Neural cell (in vitro differentiated cells): ENCODE data around the gene IFFO2. TPM values are rescaled to one million over a fixed set of nuclear protein-coding genes. Genes with fewer than 3 reads are reported as not detected.

Source experiments
- H2AFZ ChIP-seq: fragments of 200-600, 300-800 bp; sonication (generic), shearing (Covaris generic); 2 replicates; pipeline ENCODE4 v1.6.0; 2014; ENCODE audit warnings: low read depth, mild to moderate bottlenecking, antibody characterized with exemption, low read length, moderate library complexity
- H3F3A ChIP-seq: fragments of 200-600 bp; shearing (Covaris generic); 2 replicates; pipeline ENCODE4 v1.6.1; 2016; ENCODE audit warnings: mild to moderate bottlenecking, moderate library complexity, mixed read lengths, antibody characterized with exemption, low read length; ENCODE audit not compliant: insufficient read depth, poor library complexity, severe bottlenecking
- H3K27ac ChIP-seq: fragments of 200-600, 300-800 bp; sonication (generic), shearing (Covaris generic); 2 replicates; pipeline ENCODE4 v1.5.1; 2014; ENCODE audit warnings: mild to moderate bottlenecking, low read length, moderate library complexity
- H3K27me3 ChIP-seq: fragments of 300-800, 200-600 bp; sonication (generic), shearing (Covaris generic); 2 replicates; pipeline ENCODE4 v1.6.0; 2014; ENCODE audit warnings: mild to moderate bottlenecking, low read depth, low read length, moderate library complexity; ENCODE audit not compliant: insufficient read depth
- H3K36me3 ChIP-seq: fragments of 300-800, 200-600 bp; sonication (generic), shearing (Covaris generic); 2 replicates; pipeline ENCODE4 v1.5.1; 2014; ENCODE audit warnings: mild to moderate bottlenecking, antibody characterized with exemption, low read length, moderate library complexity; ENCODE audit not compliant: insufficient read depth
- H3K4me2 ChIP-seq: fragments of 300-800, 200-600 bp; sonication (generic), shearing (Covaris generic); 2 replicates; pipeline ENCODE4 v1.6.0; 2014; ENCODE audit warnings: mild to moderate bottlenecking, low read length
- H3K4me3 ChIP-seq: fragments of 300-800, 200-600 bp; sonication (generic), shearing (Covaris generic); 2 replicates; pipeline ENCODE4 v1.5.1; 2014; ENCODE audit warnings: mild to moderate bottlenecking, low read length, moderate library complexity
- H3K79me2 ChIP-seq: fragments of 200-600 bp; shearing (Covaris generic); replicated peaks from 2 replicates; pipeline ENCODE4 v1.6.0; 2014; ENCODE audit warnings: mild to moderate bottlenecking, low read length, moderate library complexity; ENCODE audit not compliant: insufficient read depth
- H3K9ac ChIP-seq: fragments of 300-800, 200-600 bp; sonication (generic), shearing (Covaris generic); 2 replicates; pipeline ENCODE4 v1.6.1; 2016; ENCODE audit warnings: mild to moderate bottlenecking, low read length, mixed read lengths
- H3K9me2 ChIP-seq: fragments of 200-600 bp; shearing (Covaris generic); 2 replicates; pipeline ENCODE4 v1.6.1; 2016; ENCODE audit warnings: mild to moderate bottlenecking, low read length, mixed read lengths; ENCODE audit not compliant: insufficient read depth
- H3K9me3 ChIP-seq: fragments of 200-600, 300-800 bp; sonication (generic), shearing (Covaris generic); 2 replicates; pipeline ENCODE4 v1.6.1; 2016; ENCODE audit warnings: mild to moderate bottlenecking, mixed run types, low read length, moderate library complexity, mixed read lengths
- H4K20me1 ChIP-seq: fragments of 200-600 bp; shearing (Covaris generic); 2 replicates; pipeline ENCODE4 v1.6.1; 2016; ENCODE audit warnings: mild to moderate bottlenecking, mixed run types; ENCODE audit not compliant: insufficient read depth
- EP300 ChIP-seq: fragments of 450-650 bp; conservative IDR thresholded peaks from 2 replicates; pipeline ENCODE4 v1.6.1; 2014; ENCODE audit warnings: antibody characterized with exemption, mild to moderate bottlenecking, moderate library complexity; ENCODE audit not compliant: poor library complexity, severe bottlenecking
- EZH2 ChIP-seq: fragments of 200-600, 300-800 bp; shearing (Covaris generic), sonication (generic); IDR thresholded peaks from 2 replicates; pipeline ENCODE4 v1.6.1; 2014; ENCODE audit warnings: antibody characterized with exemption, low read length, borderline replicate concordance, mild to moderate bottlenecking; ENCODE audit not compliant: insufficient read depth, poor library complexity, severe bottlenecking
- MXI1 ChIP-seq: fragments of 450-650 bp; conservative IDR thresholded peaks from 2 replicates; pipeline ENCODE4 v1.6.1; 2014; ENCODE audit warnings: antibody characterized with exemption, mild to moderate bottlenecking; ENCODE audit not compliant: poor library complexity, severe bottlenecking
- POLR2AphosphoS5 ChIP-seq: IDR thresholded peaks from 2 replicates; pipeline ENCODE4 v1.6.1; 2012
- RAD21 ChIP-seq: fragments of 450-650 bp; conservative IDR thresholded peaks from 2 replicates; pipeline ENCODE4 v1.6.1; 2014; ENCODE audit warnings: antibody characterized with exemption, mild to moderate bottlenecking, moderate library complexity
- REST ChIP-seq: IDR thresholded peaks from 2 replicates; pipeline ENCODE4 v1.6.1; 2012; ENCODE audit warnings: borderline replicate concordance
- SMC3 ChIP-seq: fragments of 450-650 bp; conservative IDR thresholded peaks from 2 replicates; pipeline ENCODE4 v1.6.1; 2014; ENCODE audit warnings: antibody characterized with exemption, mild to moderate bottlenecking, moderate library complexity; ENCODE audit not compliant: poor library complexity
- TAF1 ChIP-seq: IDR thresholded peaks from 2 replicates; pipeline ENCODE4 v1.6.1; 2012; ENCODE audit warnings: low read depth
- polyA plus RNA-seq: library from polyadenylated mRNA; depleted of rRNA; stranded (reverse); fragments of >200 nt; gene quantifications from 2 replicates; pipeline ENCODE4 v1.2.3, GENCODE V29; 2014
- TF ChIP-seq, protein P1 (sequence below): fragments of 450-650 bp; IDR thresholded peaks from 2 replicates; pipeline ENCODE4 v1.5.1; 2014; ENCODE audit warnings: antibody characterized with exemption, mild to moderate bottlenecking, moderate library complexity; ENCODE audit not compliant: poor library complexity, severe bottlenecking

Gene IFFO2
- polyA plus RNA-seq, 1 donor from 2014 or later: 2.6 TPM

DNA sequence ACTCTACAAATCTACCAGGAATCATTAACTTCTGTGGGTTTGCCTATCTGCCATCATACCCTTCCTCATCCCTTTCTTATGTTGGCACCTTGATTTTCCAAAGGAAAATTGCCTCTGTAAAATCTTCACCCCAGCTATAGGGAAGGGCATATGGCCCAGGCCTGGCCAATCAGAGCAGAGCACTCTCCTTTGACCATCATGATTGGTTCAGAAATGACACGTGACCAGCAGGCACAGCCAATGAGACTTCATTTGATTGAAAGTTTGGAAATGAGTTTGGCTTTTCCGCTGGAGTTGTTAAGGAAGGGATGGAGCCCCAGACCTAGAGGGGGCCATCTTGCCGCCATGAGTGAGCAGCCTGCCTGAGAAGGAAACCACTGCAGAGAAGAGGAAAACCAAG lies 35.1 kb upstream of the IFFO2 start:
- Histone ChIP-seq H3K9me3 (no peaks in the 10 kb centered on the region), H3K27me3 (no peaks in the 10 kb centered on the region), H2AFZ (no peak overlapping the region), H3K27ac (no peak overlapping the region), H3K79me2 (no peaks in the 10 kb centered on the region), H3K36me3 (no peaks in the 10 kb centered on the region), H3F3A (no peaks in the 10 kb centered on the region), H3K9ac (no peak overlapping the region), H3K4me2 (no peak overlapping the region), H3K9me2 (no peaks in the 10 kb centered on the region), H4K20me1 (no peaks in the 10 kb centered on the region), H3K4me3 (no peak overlapping the region)
- TF ChIP-seq, protein P1, sequence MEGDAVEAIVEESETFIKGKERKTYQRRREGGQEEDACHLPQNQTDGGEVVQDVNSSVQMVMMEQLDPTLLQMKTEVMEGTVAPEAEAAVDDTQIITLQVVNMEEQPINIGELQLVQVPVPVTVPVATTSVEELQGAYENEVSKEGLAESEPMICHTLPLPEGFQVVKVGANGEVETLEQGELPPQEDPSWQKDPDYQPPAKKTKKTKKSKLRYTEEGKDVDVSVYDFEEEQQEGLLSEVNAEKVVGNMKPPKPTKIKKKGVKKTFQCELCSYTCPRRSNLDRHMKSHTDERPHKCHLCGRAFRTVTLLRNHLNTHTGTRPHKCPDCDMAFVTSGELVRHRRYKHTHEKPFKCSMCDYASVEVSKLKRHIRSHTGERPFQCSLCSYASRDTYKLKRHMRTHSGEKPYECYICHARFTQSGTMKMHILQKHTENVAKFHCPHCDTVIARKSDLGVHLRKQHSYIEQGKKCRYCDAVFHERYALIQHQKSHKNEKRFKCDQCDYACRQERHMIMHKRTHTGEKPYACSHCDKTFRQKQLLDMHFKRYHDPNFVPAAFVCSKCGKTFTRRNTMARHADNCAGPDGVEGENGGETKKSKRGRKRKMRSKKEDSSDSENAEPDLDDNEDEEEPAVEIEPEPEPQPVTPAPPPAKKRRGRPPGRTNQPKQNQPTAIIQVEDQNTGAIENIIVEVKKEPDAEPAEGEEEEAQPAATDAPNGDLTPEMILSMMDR: no peak
- no peak for TF ChIP-seq SMC3
- TF ChIP-seq RAD21: no peak
- no peak for TF ChIP-seq TAF1
- no peak for TF ChIP-seq REST
- no peak for TF ChIP-seq EZH2

DNA sequence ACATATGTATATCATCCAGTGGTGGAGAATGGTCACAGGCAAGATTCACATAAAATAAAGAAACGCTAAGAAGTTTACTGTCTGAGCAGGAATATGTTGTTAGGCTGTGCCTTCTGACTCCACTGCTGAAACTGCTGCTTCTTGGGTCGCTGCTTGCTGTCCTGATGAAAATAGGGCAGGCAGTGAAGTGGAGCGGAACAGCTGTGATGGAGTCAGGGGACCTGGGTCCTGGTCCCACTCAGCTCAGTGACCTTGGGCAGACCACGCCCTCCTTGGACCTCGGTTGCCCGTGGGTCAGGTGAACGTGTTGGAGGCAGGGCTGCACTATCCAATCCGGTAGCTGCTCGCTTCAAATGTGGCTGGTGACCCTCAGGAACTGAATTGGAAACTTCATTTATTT lies 33.4 kb upstream of the IFFO2 start:
- Histone ChIP-seq H3K9me2 (no peaks in the 10 kb centered on the region), H4K20me1 (no peaks in the 10 kb centered on the region), H3K9me3 (no peaks in the 10 kb centered on the region), H2AFZ (no peak overlapping the region), H3K79me2 (no peaks in the 10 kb centered on the region), H3K4me3 (no peak overlapping the region), H3K36me3 (no peaks in the 10 kb centered on the region), H3K27me3 (no peaks in the 10 kb centered on the region), H3K4me2 (no peak overlapping the region), H3K9ac (no peak overlapping the region), H3K27ac (no peak overlapping the region), H3F3A (no peaks in the 10 kb centered on the region)
- TF ChIP-seq EZH2 (no peak), SMC3 (no peak), TAF1 (no peak), MXI1 (no peak), EP300 (no peak), POLR2AphosphoS5 (no peak), RAD21 (no peak), REST (no peak)
- TF ChIP-seq, protein P1: no peak
